Hepatic stellate cell (primary cell): ENCODE data around the gene ATG4A.
A peak's percentile ranks its signal among the peaks of the same experiment; 100 is the strongest.

Experiments used
- DNase-seq: peaks from one replicate; pipeline ENCODE4 v3.0.0; 2011; ENCODE audit warnings: low spot score

ATG4A gene

DNA sequence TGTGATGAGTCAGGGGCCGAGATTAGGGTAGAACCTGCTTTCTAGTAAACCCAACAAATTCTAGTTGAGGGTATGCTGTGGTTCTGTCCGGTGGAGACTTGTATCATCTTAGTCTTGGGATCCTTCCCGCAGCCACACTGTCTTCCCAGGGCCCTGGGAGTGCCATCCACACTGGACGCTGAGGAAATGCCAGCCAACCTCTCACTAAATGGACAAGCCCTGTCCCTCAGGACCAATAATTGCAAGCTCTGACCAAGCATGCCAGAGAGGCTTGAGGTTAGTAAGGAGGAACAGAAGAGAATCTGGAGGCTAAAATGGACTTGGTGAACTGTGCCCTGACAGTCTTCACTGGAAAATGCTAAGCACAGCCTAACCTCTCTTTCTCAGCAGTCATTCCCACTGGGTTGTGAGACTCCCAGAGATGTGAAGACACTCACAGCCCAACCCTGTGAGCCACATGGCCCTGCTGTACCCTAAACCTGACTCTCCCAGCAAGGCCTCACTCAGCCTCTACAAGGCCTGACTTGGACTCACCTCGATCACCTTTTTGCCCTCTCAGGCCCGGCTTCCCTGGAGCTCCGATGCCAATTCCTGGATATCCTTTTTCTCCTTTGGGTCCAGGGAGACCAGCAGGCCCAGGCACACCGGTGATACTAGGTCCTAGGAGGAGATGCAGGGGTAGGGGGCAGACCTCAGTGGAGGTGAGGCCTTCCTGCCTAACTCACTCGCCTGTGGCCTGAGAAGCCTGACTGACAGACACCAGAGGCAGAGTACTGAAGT is 77.6 kb downstream of the ATG4A start:
- no peak for DNase-seq

DNA sequence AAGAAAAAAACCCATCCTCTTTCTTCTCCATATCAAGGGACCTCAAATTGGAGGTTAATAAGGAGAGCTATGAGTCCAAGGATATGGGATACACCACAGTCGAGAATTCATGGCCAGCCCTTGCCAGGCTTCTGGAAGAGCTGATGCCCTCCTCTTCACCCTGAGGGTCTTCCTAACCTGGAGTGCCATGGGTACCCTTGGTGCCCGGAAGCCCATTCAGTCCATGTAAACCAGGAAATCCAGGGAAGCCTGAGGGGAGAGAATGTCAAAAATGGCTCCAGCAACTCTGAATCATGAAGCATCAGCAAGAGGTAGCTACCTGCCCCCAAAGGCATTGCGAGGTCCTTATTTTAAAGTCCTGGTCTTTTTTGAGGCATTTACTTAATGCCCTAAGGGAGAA is 78.2 kb downstream of the ATG4A start:
- DNase-seq: no peak

DNA sequence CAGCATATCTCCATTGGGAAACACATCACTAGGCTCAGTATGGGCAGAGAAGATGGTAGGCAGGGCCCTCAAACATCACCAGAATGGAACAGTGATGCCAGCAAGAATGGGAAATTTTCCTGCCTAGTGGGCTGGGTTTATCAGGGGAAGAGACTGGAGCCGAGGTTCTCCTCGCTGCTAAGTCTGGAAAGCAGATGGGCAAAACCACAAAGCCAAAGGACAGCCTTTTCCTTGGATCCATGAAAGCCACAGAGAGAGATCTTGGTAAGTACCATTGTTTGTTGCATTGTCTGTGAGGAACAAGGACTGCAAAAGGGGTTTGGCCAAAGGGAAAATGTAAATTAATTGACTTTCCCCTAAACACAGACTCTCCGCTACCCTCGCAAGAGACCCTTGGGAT is 80.1 kb downstream of the ATG4A start:
- DNase-seq: no peak

DNA sequence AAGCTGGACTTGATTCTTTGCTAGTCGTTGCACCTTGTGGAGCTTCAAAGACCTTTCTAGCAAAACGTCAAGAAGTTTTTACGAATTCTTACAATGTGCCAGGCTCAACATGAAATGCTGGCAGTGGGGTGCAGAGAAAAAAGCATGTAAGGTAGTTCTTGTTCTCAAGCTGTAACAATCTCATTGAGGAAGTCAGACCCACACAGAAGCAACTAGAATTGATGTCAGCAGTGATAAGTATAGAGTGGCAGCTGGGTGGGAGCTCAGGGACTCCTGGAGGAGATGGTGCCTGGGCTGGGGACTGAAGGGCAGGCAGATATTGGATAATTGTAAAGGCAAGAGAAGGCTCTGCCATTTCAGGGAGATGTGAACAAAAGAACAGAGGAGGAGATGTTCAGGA is 82.3 kb downstream of the ATG4A start:
- DNase-seq: no peak

DNA sequence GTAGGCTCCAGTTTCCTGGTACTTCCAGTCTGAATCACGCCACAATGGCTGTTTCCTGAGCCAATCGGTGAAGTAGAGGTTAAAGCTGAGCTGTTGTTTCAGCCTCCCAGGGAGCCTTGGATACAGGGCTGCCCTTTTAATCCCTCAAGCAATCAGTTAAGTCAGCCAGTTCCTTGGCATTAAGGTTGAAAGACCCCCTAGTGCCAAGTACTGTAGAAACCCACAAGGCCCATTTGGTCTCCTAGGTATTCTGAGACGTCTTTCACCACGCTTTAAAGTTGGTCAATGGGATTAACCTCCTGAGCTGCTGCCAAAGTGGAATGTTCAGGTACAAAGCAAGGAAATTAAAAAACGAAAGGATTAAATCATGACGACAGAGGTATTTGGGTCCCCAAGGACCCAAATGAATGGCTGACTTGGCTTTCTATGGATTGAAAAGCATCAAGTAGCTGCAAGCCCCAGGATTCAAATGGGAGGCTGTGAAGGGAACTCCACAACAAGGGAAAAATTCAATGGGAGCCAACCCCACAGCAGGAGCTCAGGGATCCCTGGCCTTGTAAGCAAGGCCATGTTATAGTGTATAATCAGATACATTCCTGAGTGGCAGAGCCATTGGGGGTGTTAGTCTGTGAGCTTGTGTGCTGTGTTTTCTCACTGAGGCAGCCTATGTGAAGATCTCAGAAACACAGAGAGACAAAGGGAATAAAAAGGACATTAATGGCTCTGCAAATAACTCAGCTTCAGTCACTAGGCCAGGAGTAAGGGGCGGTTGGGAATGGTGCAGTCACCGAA is 86.0 kb downstream of the ATG4A start:
- no peak for DNase-seq

DNA sequence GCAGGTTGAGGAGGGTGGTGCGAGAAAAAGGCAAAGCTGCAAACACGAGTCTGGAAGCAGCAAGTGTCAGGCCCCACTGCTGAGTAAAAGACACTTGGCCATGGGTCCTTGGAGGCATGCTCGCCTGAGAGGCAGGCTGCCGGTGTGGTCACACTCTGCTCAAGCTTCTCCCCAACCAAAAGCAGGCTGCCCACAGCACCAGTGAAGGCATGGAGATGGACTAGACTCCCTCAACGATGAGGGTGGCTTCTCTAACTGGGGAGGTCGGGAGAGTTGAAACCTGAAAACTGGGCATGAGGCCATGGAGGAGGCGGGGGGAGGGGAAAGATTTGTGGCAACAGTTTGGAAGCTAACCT is 86.5 kb downstream of the ATG4A start:
- DNase-seq: no peak

DNA sequence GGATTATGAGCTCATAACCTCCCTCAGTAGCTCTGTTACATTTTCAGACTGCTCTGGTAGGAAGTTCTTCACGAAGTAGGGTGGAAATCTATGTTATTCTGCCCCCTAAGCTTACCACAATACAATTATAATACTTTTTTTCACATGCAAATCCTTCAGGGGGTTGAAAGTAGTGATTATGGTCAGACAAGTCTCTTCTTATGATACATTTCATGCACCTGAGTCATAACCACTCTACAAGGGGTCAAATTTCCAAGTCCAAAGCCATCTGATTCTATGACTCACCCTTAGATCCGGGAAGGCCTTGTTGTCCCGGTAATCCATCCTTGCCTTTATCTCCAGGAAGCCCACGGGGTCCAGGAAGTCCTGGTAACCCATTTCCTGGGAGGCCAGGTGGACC is 95.2 kb downstream of the ATG4A start:
- peak; percentile 51 for DNase-seq

DNA sequence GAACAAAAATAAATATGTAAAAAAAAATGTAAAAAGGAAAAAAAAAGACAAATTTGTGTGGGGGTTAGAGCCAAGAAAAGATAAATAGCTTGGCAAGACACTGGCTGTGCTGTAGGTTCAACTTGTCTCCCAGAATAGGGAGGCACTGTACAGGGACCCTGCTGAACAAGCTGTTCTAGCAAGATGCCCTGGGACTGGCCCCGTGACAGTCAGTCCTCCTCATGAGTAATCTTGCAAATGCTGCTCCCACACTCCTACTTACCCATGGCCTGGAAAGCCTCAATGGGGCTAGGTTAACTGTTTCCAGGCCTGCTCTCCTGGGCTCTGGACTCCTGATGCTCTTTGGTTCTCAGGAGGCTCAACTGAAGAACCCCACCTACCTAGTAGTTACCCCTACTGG is 106.8 kb downstream of the ATG4A start:
- DNase-seq: no peak

DNA sequence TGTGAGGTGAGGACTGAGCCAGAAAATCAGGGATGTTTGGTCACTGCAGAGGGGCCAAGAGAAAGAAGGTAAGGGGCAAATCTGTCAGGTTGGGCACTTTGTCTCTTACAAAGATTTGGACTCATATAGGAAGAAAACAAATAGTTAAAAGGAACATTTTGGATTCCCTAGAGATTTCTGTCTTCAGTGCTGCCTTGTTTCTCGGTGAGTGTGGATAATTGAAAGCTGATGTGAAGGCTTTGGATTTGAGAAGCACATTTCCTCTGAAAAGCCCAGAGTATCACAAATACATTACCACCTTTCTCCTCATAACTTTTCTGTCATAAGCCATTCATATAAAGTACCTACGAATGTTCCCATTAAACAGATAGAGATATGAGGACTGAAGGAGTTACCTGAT is 107.5 kb downstream of the ATG4A start:
- DNase-seq: no peak

DNA sequence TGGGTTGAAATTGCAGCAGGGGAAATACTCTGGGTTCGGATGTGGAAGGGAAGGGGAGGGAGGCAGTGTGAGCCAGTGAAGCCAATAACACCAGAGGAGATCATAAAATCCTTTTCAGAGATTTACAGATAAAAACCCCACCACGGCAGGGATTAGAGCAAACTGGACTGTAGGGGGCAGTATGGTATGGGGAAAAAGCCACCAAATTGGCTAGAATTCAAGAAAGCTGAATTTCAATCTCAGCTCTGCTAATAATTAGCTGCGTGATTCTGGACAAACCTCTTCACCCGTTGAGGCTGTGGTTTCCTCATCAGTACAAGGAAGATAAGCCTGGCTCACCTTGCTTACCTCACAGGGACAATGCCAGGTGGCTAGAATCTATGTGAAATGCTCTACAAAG is 108.1 kb downstream of the ATG4A start:
- no peak for DNase-seq

DNA sequence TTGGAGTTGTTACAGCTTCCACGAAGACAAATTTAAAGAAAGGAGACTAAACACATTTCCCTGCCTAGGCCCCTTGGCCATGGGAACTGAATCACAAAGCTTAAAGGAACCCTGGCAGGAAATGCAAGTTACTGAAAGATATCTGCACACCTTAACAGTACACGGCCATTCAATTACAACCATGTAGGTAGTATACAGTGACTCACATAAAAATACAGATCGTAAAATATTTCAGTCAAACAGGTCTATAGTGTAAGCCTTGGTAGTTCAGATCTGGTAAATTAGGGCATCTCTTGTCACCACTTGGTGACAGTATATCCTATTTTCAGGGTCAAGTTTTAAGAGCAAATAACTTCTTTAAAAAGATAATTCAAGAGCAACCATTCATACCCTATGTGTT is 112.0 kb downstream of the ATG4A start:
- no peak for DNase-seq
